ENCODE data around the gene FRYL.
"Not testable (repeated sequence)": the region's sequence is repeated elsewhere in the genome, so short reads cannot be mapped to it uniquely, and the experiment has no call there.

Gene FRYL

GRCh38 chr4:48705609-48706008, 74.5 kb downstream of the FRYL start:
- FAIRE-seq = no peak
- no peak for DNase-seq (ENCODE audit: extremely low spot score, insufficient read length, low read depth)

- DNase-seq (ENCODE audit: extremely low spot score, insufficient read length, low read depth) (no peak), FAIRE-seq (no peak)
These were observed 75.8 kb downstream of the FRYL start for GRCh38 chr4:48704091-48704802.

GRCh38 chr4:48699475-48699874, 80.6 kb downstream of the FRYL start:
- DNase-seq (ENCODE audit: extremely low spot score, insufficient read length, low read depth) (no peak), FAIRE-seq (no peak)

GRCh38 chr4:48698029-48698971, 81.8 kb downstream of the FRYL start:
- FAIRE-seq (peak; percentile 42), DNase-seq (ENCODE audit: extremely low spot score, insufficient read length, low read depth) (no peak)

- not testable (repeated sequence) for FAIRE-seq; DNase-seq (ENCODE audit: extremely low spot score, insufficient read length, low read depth)
These were observed 82.6 kb downstream of the FRYL start for GRCh38 chr4:48697516-48697915.

- DNase-seq (ENCODE audit: extremely low spot score, insufficient read length, low read depth) = no peak
- FAIRE-seq = no peak
These were observed 85.3 kb downstream of the FRYL start for GRCh38 chr4:48694824-48695223.

- FAIRE-seq (no peak), DNase-seq (ENCODE audit: extremely low spot score, insufficient read length, low read depth) (no peak)
These were observed 86.1 kb downstream of the FRYL start for GRCh38 chr4:48693856-48694574.

GRCh38 chr4:48692897-48693296, 87.2 kb downstream of the FRYL start:
- no peak for DNase-seq (ENCODE audit: extremely low spot score, insufficient read length, low read depth)
- no peak for FAIRE-seq

- DNase-seq (ENCODE audit: extremely low spot score, insufficient read length, low read depth) (no peak), FAIRE-seq (no peak)
These were observed 88.0 kb downstream of the FRYL start for GRCh38 chr4:48692044-48692443.

GRCh38 chr4:48688953-48689352, 91.1 kb downstream of the FRYL start:
- FAIRE-seq (no peak), DNase-seq (ENCODE audit: extremely low spot score, insufficient read length, low read depth) (no peak)

GRCh38 chr4:48687313-48688051, 92.6 kb downstream of the FRYL start:
- no peak for DNase-seq (ENCODE audit: extremely low spot score, insufficient read length, low read depth)
- FAIRE-seq = peak; percentile 41

- FAIRE-seq = no peak
- no peak for DNase-seq (ENCODE audit: extremely low spot score, insufficient read length, low read depth)
These were observed 93.7 kb downstream of the FRYL start for GRCh38 chr4:48686369-48686768.

GRCh38 chr4:48683784-48684666, 96.1 kb downstream of the FRYL start:
- DNase-seq (ENCODE audit: extremely low spot score, insufficient read length, low read depth) (no peak), FAIRE-seq (peak; percentile 68)

- DNase-seq (ENCODE audit: extremely low spot score, insufficient read length, low read depth); FAIRE-seq: not testable (repeated sequence)
These were observed 97.2 kb downstream of the FRYL start for GRCh38 chr4:48682870-48683269.

- no peak for DNase-seq (ENCODE audit: extremely low spot score, insufficient read length, low read depth)
- peak; percentile 87 for FAIRE-seq
These were observed 98.2 kb downstream of the FRYL start for GRCh38 chr4:48681856-48682255.

GRCh38 chr4:48680848-48681568, 99.1 kb downstream of the FRYL start:
- no peak for FAIRE-seq

GRCh38 chr4:48673537-48673936, 106.5 kb downstream of the FRYL start:
- no peak for FAIRE-seq
- DNase-seq (ENCODE audit: extremely low spot score, insufficient read length, low read depth) = no peak

More at GRCh38 chr4:48680848-48681568, 99.1 kb downstream of the FRYL start:
- no peak for DNase-seq (ENCODE audit: extremely low spot score, insufficient read length, low read depth)

- DNase-seq (ENCODE audit: extremely low spot score, insufficient read length, low read depth) (no peak), FAIRE-seq (no peak)
These were observed 109.5 kb downstream of the FRYL start for GRCh38 chr4:48670587-48670986.

Measured in GM18507 (cell line).